ENCODE data around the gene STK16.

GRCh38 chr2:219221957-219222518 lies 23.2 kb upstream of the STK16 start:
- no peak for TF ChIP-seq CTCF (IDR thresholded peaks at IDR 0.05)
- no peak for TF ChIP-seq POLR2A (IDR thresholded peaks at IDR 0.05)

Measured in suprapubic skin (tissue), 3 donors.